Astrocyte of the hippocampus (primary cell): Measurements from ENCODE around the gene FCHSD2.
"Not testable (repeated sequence)": the region's sequence is repeated elsewhere in the genome, so short reads cannot be mapped to it uniquely, and the experiment has no call there.

Experiments used
- DNase-seq: peaks from one replicate; pipeline ENCODE4 v3.0.0; 2011; ENCODE audit warnings: low read depth, low spot score

The FCHSD2 gene

DNA sequence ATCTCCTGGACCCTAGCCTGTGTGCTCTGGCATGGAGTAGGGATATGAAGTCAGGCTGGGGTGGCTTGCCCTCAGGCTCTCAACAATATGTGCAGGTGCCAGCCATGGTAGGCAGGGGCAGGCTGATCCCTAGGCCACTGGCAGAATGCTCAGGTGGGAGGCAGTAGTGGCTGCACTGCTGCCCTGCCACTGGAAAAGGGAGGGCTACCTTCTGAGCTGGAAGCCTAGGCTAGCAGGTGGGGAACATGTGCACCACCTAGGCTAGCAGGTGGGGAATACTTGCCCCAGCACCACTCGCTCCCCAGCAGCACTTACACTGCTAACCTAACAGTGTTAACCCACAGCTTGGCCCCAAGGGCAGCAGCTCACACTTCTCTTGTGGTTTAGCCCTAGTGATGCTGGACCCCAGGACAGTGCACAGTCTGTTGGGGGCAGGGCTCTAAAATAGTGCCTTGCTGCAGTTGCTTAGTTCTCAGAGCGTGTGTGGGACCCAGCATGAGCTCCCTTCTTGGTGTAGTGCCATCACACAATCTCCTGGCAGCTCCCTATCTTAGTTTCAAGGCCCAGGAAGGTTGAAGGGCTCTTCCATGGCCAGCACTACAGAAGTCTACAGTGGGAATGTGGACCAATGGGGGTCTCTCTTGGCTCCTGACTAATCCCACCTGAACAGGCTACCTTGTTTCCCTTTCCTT is 130.8 kb downstream of the FCHSD2 start:
- no peak for DNase-seq

DNA sequence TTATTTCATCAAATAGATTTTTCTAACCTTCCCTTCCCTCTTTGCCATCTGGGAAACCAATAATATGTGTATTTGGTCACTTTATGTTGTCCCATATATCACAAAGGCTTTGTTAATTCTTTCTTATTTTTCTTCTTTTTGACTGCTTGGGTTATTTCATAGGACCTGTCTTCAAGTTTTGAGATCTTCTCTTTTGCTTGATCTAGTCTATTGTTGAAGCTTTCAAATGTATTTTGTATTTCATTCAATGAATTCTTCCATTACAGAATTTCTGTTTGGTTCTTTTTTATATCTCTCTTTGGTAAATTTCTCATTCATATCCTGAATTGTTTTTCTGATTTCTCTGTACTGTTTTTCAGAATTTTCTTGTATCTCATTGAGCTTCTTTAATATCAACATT is 132.1 kb downstream of the FCHSD2 start:
- DNase-seq: no peak

- no peak for DNase-seq
These were observed 138.0 kb downstream of the FCHSD2 start for GRCh38 chr11:73004088-73004487.

- no peak for DNase-seq
These were observed 139.0 kb downstream of the FCHSD2 start for GRCh38 chr11:73003088-73003487.

DNA sequence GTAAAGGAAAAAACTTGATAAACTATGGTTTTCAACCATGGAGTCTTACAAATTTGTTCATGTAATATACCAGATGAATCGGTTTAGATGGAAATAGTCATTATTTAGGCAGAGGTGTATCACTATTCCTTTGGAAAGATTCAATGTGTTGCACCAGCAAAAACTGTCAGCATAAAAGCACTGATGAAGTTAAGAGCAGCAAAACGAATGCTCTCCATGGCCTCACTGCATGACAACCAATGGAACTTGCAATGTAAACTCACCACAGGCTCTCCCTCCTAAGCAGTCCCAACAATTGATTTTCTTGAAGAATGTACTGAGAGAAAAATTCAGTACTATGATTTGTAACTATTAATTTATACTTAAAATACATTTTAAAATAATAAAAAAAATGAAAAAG is 139.9 kb downstream of the FCHSD2 start:
- no peak for DNase-seq

DNA sequence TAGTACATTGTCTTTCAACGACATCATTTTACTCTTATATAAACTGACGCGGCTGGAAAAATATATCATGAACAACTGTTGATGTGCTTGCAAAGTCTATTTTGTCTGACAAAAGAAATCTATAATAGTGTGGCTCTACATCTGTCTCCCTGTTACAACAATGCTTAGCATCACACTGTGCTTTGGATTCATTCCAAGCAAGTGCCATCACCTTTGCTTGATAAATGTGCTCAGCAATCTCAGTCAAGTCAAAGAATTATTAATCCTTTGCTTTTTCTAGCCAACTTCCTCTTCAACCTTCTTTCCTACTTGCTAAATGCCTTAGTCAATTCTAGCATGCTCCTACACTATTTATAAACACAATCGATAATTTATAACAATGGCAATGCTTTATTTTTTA is 140.5 kb downstream of the FCHSD2 start:
- DNase-seq: no peak

GRCh38 chr11:72998676-72999075 is 143.4 kb downstream of the FCHSD2 start:
- DNase-seq: no peak

GRCh38 chr11:72996959-72997358 is 145.2 kb downstream of the FCHSD2 start:
- DNase-seq: no peak

DNA sequence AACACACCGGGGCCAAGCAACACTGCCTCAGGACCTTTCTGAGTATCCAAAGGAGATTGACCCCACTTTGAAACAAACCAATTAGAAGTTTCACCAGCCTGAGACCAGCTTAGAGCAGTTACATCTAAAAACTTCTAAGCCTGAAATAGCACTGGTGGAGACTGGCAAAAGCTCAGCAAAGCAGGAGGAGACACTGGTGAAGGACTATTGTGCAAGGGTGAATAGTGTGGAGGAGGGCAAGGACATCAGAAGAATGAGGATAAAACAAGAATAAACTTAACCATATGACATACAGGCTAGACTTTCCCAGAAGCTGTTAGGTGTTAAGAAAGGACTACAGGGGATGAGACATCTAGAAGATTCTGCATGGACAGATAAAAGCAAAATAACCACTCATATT is 152.4 kb downstream of the FCHSD2 start:
- DNase-seq: no peak

- DNase-seq: no peak
These were observed 153.3 kb downstream of the FCHSD2 start for GRCh38 chr11:72988821-72989220.

DNA sequence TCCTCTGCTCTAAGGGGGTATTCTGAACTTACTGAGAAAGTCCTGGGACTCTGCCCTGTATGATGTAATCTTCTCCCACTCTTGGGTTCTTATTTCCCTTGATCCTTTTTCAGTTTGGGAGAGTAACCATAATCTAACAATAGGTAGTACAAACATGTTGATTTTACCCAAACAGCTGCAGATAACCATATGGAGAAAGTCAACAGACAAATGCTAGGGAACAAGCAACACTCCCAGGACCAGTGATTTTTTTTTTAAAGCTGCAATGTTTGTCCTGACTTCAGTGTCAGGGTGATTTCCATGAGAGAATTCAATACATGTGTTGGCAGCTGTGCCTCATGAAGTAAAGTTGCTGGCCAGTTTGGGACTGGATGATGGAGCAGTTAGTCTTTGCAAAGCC is 156.5 kb downstream of the FCHSD2 start:
- no peak for DNase-seq

DNA sequence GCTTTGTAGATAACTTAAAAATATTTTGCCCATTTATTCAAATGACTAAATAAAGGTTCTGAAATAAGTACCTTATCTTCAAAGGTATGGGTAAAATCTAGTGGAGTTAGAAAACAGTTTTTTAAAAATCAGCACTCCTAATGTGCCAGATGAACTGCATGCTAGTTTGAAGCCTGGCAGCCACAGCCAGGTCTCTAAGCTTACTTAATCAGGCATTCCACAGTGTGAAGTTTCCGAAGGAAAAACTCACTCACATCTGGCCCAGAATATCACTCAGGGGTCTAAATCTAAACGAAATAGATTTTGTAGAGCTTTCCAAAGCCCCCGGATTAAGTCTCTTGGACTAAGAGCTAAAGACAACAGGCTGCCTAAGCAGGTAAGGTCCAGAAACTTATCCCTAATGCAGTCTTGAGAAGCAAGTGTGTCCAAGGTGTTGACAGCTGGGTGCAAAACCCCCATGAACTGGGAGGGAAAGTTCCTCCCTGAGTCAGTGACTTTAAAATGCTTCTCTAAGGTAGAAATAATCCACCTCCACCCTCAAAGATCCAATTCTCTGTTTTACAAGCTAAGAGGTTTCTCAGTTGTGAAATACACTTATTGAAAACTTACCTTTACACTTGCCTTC is 157.6 kb downstream of the FCHSD2 start:
- no peak for DNase-seq

- DNase-seq: no peak
These were observed 158.6 kb downstream of the FCHSD2 start for GRCh38 chr11:72983560-72983959.

- DNase-seq: no peak
These were observed 160.0 kb downstream of the FCHSD2 start for GRCh38 chr11:72981971-72982685.

DNA sequence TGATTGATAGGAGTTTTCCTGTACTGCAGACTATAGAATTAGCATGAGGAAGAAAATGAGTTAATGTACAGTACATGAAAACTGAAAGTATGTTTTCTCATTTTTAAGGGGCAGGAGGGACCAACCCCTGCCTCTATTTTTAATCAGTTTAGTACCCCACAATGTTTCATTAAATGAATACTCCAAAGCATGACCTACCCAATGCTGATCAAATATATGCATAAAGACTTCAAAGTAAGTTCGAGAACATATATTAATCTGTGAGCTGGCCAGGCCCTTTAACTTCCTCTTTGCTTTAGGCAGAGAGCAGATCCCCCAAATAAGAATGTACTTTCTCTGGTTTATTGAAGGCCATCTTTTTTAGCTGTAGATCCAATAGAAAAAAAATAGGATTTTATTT is 161.0 kb downstream of the FCHSD2 start:
- no peak for DNase-seq

DNA sequence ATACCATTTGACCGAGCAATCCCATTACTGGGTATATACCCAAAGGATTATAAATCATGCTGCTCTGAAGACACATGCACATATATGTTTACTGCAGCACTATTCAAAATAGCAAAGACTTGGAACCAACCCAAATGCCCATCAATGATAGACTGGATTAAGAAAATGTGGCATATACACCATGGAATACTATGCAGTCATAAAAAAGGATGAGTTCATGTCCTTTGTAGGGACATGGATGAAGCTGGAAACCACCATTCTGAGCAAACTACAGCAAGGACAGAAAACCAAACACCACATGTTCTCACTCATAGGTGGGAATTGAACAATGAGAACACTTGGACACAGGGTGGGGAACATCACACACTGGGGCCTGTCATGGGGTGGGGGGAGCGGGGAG is 164.3 kb downstream of the FCHSD2 start:
- DNase-seq: not testable (repeated sequence)

GRCh38 chr11:72976522-72976892 is 165.6 kb downstream of the FCHSD2 start:
- DNase-seq: not testable (repeated sequence)

GRCh38 chr11:72975778-72976521 is 166.2 kb downstream of the FCHSD2 start:
- peak; percentile 43 for DNase-seq

GRCh38 chr11:72974487-72975205 is 167.5 kb downstream of the FCHSD2 start:
- DNase-seq: no peak

GRCh38 chr11:72972496-72973128 is 169.5 kb downstream of the FCHSD2 start:
- DNase-seq: no peak
